GM13976 (cell line): ENCODE data around the gene UBR3.

Source experiments
- DNase-seq: peaks from one replicate; pipeline ENCODE4 v3.0.0; 2012; ENCODE audit warnings: low spot score
- CTCF ChIP-seq: IDR thresholded peaks from 2 replicates; pipeline ENCODE4 v1.5.1; 2012; ENCODE audit warnings: borderline replicate concordance, mild to moderate bottlenecking; ENCODE audit not compliant: insufficient read depth; ENCODE audit errors: extremely low read depth, missing control alignments, control extremely low read depth
- in situ Hi-C: fragments of 300-500 bp; cut with MboI; formaldehyde crosslinking; loops from one replicate; pipeline ENCODE4 v1.12.0; 2022; ENCODE audit warnings: low sequenced_read_pairs, mixed read lengths, inconsistent platforms; ENCODE audit not compliant: unreplicated experiment

The UBR3 gene

GRCh38 chr2:169827272-169828140 lies at the start of gene UBR3:
UBR3 (plus strand) TSS chr2:169827454; CDS start chr2:169827508, 54 bp downstream.
- TF ChIP-seq CTCF, result no peak
- peak; percentile 98 for DNase-seq
- in situ Hi-C loops, result loop anchor here (10.0 kb wide), 1 partner anchor 97 kb away; no protein-coding TSS in a partner anchor

GRCh38 chr2:169778446-169778845 lies 48.8 kb upstream of the UBR3 start:
- in situ Hi-C loops, result no loop called here
- TF ChIP-seq CTCF, result no peak
- no peak for DNase-seq

GRCh38 chr2:169781249-169782013 lies 45.8 kb upstream of the UBR3 start:
- in situ Hi-C loops, result no loop called here
- DNase-seq, result no peak
- TF ChIP-seq CTCF, result no peak

GRCh38 chr2:169782513-169782912 lies 44.7 kb upstream of the UBR3 start:
- in situ Hi-C loops, result no loop called here
- no peak for TF ChIP-seq CTCF
- no peak for DNase-seq

GRCh38 chr2:169790581-169790980 lies 36.7 kb upstream of the UBR3 start:
- in situ Hi-C loops, result no loop called here
- TF ChIP-seq CTCF, result no peak

GRCh38 chr2:169795181-169795580 lies 32.1 kb upstream of the UBR3 start:
- DNase-seq, result no peak
- no peak for TF ChIP-seq CTCF
- in situ Hi-C loops, result no loop called here

More at GRCh38 chr2:169790581-169790980, 36.7 kb upstream of the UBR3 start:
- no peak for DNase-seq
